ENCODE data around the gene RASGRF2. TPM values are rescaled to one million over a fixed set of nuclear protein-coding genes. Genes with fewer than 3 reads are reported as not detected.

RASGRF2 gene
- total and polyA plus RNA-seq, 2 of the 8 experiments (the other 6 are each of a cell fraction or from before 2014, with no cell fraction given) = 2.6 to 29.5 TPM

DNA sequence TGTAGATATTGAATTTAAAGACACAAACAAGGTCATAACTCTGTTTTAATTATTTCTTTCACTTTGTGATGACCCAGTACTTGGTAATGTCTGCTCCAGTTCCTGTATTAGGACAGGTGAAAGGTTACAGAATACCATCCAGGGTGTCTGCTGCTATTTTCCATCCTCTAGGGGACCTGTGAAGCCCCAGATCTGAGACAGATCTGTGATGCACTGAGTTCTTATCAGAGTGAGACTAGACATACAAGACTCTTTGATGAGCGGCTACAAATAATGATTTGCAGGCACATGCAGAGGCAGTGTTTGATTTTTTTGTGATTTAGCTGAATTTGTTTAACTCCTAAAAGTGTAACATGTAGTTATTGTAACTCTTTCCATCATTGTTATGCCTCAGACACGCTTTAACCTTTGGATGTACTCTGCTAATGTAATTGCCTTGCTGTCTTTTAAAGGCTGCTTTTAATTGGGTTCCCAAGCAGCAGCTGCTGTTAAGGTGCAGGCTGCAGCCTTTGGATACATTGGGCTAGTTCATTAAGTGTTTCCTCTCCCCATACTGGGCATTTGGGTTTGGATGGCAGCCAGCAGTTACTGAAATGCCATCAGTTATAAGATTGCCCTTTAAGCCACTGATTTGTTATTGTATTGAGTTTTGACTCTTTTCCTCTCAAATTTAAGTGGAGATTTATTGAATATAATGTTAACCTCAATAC is 63.3 kb downstream of the RASGRF2 start:
- Histone ChIP-seq H3K56ac (replicated peaks; ENCODE audit: insufficient read length, low read depth, low read length) (no peak overlapping the region), H4K20me1 (replicated peaks in 1 of 2; ENCODE audit: control insufficient read depth in 1 of 2, insufficient read depth in 2 of 2, low read length in 2 of 2) (no peaks in the 10 kb centered on the region), H3K18ac (ENCODE audit: extremely low read depth, low read length) (no peak overlapping the region), H2BK12ac (ENCODE audit: low read depth, low read length) (no peak overlapping the region), H3K9me3 (ENCODE audit: insufficient read depth in 2 of 2, low read depth in 1 of 2, low read length in 1 of 2) (peaks cover 0 to under 1% of the 10 kb centered on the region in 2 experiments; a peak in 1 of 4 replicates), H2AK5ac (ENCODE audit: low read depth, low read length) (no peak overlapping the region), H3K14ac (ENCODE audit: insufficient read length) (no peak overlapping the region), H2BK120ac (replicated peaks; ENCODE audit: low read depth, low read length) (no peak overlapping the region), H3K79me2 (ENCODE audit: control insufficient read depth in 1 of 2, insufficient read depth in 2 of 2, low read length in 2 of 2) (no peaks in the 10 kb centered on the region), H3K36me3 (ENCODE audit: control insufficient read depth in 2 of 4, insufficient read depth in 4 of 4, low read length in 3 of 4) (no peaks in the 10 kb centered on the region), H2BK5ac (ENCODE audit: low read depth, low read length) (no peak overlapping the region), H2AFZ (ENCODE audit: low read length) (no peak overlapping the region), H3K23ac (ENCODE audit: insufficient read length) (no peak overlapping the region), H2BK15ac (ENCODE audit: low read length) (no peak overlapping the region), H3K4me3 (ENCODE audit: extremely low read depth in 1 of 4, insufficient read depth in 2 of 4, low read depth in 3 of 4, low read length in 4 of 4) (no peak overlapping the region), H4K91ac (replicated peaks; ENCODE audit: insufficient read length, low read length) (no peak overlapping the region), H3K23me2 (ENCODE audit: low read depth, low read length) (no peaks in the 10 kb centered on the region), H4K8ac (ENCODE audit: extremely low read depth, insufficient read depth, low read length) (no peak overlapping the region), H3K27me3 (replicated peaks in 1 of 4; ENCODE audit: control insufficient read depth in 3 of 4, extremely low read depth in 1 of 4, insufficient read depth in 3 of 4, low read length in 3 of 4) (no peaks in the 10 kb centered on the region), H4K5ac (ENCODE audit: insufficient read length, low read depth, low read length) (no peak overlapping the region), H3K27ac (ENCODE audit: low read depth, low read length) (no peak overlapping the region), H3K4ac (replicated peaks; ENCODE audit: insufficient read length, low read depth, low read length) (no peak overlapping the region), H3K79me1 (ENCODE audit: low read depth, low read length) (no peaks in the 10 kb centered on the region), H2BK20ac (ENCODE audit: low read length) (no peak overlapping the region), H3K9ac (replicated peaks in 1 of 4; ENCODE audit: extremely low read depth in 1 of 4, low read depth in 3 of 4, low read length in 3 of 4) (no peak overlapping the region), H3K4me1 (replicated peaks in 1 of 4; ENCODE audit: control insufficient read depth in 3 of 4, insufficient read depth in 4 of 4, low read length in 3 of 4) (no peaks in the 10 kb centered on the region), H3K4me2 (ENCODE audit: insufficient read depth in 1 of 2, low read depth in 2 of 2, low read length in 2 of 2) (no peak overlapping the region)
- ChIA-PET POLR2A (ENCODE audit: partially characterized antibody) (no interaction called here), CTCF (ENCODE audit: partially characterized antibody) (interaction anchor here (0.6 to 2.1 kb wide), 5 partner anchors 20 to 117 kb away, joined by 3 to 6 read pairs (median 4); no protein-coding TSS in a partner anchor)
- WGBS, 2 experiments (ENCODE audit: extremely low coverage in 1 of 2, insufficient coverage in 1 of 2, insufficient read length in 1 of 2, insufficient replicate concordance in 2 of 2, low coverage in 1 of 2, low lambda C conversion rate in 2 of 2, missing lambda C conversion rate in 1 of 2) = 88% methylated on average over 2 of the region's 2 CpGs; no CpG with 5 or more reads in 1 of the 2 experiments
- DNase-seq (ENCODE audit: low read depth in 1 of 2, low spot score in 2 of 2) = no peak
- no peak for FAIRE-seq
- TF ChIP-seq CTBP2 (IDR thresholded peaks at IDR 0.05; ENCODE audit: borderline replicate concordance, insufficient read depth, insufficient read length, low read length) = no peak
- TF ChIP-seq GTF2F1 (IDR thresholded peaks at IDR 0.05; ENCODE audit: borderline replicate concordance, low read depth, low read length) = no peak
- no peak for TF ChIP-seq KDM1A (IDR thresholded peaks at IDR 0.05; ENCODE audit: borderline replicate concordance, low read length)
- TF ChIP-seq PHF8 (conservative IDR thresholded peaks at IDR 0.05; ENCODE audit: low read depth, low read length) = no peak
- TF ChIP-seq, protein P1, sequence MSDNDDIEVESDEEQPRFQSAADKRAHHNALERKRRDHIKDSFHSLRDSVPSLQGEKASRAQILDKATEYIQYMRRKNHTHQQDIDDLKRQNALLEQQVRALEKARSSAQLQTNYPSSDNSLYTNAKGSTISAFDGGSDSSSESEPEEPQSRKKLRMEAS (IDR thresholded peaks at IDR 0.05) = no peak
- TF ChIP-seq CHD2 (IDR thresholded peaks at IDR 0.05; ENCODE audit: low read length) = no peak
- no peak for TF ChIP-seq GABPA (IDR thresholded peaks at IDR 0.05; ENCODE audit: borderline replicate concordance, insufficient read depth, low read length)
- TF ChIP-seq JUND (IDR thresholded peaks at IDR 0.05; ENCODE audit: low read length) = no peak
- no peak for TF ChIP-seq ATF2 (IDR thresholded peaks at IDR 0.05; ENCODE audit: low read length)
- no peak for TF ChIP-seq RBBP5 (IDR thresholded peaks at IDR 0.05; ENCODE audit: borderline replicate concordance, low read depth, low read length)

All from H1 (cell line).